GM19099 (cell line): ENCODE measurements around the gene IDUA.

Experiments used
- POLR2A ChIP-seq: IDR thresholded peaks from 3 replicates; pipeline ENCODE4 v1.6.1; 2011; ENCODE audit warnings: low read depth; ENCODE audit not compliant: insufficient read length; ENCODE audit errors: extremely low read depth

IDUA gene

DNA sequence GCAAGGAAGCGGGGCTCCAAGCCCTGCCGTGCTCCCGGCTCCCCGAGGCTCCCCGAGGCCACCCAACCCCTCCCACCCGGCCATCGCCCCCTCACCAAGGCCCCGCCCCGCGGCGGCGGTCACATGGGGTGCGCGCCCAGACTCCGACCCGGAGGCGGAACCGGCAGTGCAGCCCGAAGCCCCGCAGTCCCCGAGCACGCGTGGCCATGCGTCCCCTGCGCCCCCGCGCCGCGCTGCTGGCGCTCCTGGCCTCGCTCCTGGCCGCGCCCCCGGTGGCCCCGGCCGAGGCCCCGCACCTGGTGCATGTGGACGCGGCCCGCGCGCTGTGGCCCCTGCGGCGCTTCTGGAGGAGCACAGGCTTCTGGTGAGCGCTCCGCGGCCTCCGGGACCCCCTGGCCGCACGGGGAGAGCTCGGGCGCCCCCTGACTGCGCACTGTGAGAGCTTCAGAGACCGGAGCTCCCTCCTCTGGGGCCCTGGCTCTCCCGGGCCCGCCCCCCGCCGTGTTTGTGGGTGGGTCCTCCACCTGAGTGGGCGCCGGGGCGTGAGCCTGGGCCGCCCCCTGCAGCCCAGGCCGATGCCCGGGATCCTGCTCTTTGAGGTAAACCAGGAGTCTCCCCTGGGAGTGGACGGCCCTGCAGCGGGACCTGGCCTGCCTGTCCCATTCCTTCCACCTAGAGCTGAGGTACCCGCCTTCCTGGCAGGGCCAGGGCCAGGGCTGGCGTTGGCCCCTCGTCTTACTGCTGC, at the start of gene IDUA:
Gene IDUA (plus strand): TSS at position 166 of the 745 bp plus-strand sequence. CDS start 41 bp downstream, at position 207.
- TF ChIP-seq POLR2A = peak; percentile 58

- TF ChIP-seq POLR2A = no peak
These were observed 41.4 kb upstream of the IDUA start for GRCh38 chr4:945274-946102.

- no peak for TF ChIP-seq POLR2A
These were observed 40.8 kb upstream of the IDUA start for GRCh38 chr4:946103-946450.

GRCh38 chr4:946517-947471, 40.0 kb upstream of the IDUA start:
- TF ChIP-seq POLR2A = no peak

DNA sequence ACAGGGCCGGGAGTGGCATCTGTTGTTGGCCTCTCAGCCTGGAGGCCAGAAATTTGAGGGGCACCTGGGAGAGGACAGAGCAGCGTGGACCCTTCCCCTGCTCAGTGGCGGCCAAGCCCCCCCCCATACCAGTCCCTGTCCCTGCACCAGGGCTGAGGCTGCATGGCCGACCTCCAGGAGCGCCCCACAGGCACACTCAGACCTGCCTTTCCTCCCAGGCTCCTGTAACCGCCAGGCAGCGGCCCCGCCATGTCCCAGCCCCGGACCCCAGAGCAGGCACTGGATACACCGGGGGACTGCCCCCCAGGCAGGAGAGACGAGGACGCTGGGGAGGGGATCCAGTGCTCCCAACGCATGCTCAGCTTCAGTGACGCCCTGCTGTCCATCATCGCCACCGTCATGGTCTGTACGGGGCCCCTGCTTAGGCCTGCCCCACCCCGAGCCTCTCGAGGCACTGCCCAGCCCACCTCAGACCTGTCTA, 39.3 kb upstream of the IDUA start:
- no peak for TF ChIP-seq POLR2A

DNA sequence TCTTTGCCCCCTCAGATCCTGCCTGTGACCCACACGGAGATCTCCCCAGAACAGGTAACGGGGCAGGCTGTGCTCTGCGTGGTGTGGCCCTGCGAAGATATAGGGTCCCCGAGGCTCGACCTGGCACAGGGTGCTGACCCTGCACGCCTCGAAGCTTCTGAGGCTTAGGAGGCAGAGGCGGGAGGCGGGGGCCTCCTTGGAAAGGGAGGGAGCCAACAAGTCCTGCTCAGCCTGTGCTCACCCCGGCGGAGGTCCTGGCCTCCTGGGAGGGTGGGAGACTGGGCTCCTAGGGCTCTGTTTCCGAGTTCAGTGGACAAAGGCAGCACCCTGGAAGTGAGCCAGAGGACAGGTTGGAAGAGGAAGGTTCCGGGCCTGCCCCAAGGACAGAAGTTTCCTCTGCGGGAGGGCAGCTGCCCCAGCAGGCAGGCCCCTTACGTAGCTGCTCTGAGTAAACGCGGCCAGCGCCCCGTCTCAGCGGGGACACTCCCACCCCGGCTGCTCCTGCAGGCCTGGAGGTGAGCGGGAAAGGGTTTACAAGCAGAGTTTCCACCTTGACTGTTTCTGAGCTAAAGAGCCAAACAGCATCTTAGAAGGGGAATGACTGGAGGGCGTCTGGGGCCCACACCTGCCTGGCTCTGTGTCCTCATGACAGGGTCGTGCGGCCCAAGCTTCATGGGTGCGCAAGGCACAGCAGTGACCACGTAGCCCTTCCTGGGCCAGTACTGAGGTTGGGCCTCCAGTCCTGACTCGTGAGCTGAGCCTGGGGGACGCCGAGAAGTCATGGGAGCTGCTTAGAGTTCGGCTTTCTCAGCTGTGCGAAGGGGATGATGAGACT, 38.5 kb upstream of the IDUA start:
- TF ChIP-seq POLR2A = no peak

- TF ChIP-seq POLR2A = no peak
These were observed 37.9 kb upstream of the IDUA start for GRCh38 chr4:948936-949300.

DNA sequence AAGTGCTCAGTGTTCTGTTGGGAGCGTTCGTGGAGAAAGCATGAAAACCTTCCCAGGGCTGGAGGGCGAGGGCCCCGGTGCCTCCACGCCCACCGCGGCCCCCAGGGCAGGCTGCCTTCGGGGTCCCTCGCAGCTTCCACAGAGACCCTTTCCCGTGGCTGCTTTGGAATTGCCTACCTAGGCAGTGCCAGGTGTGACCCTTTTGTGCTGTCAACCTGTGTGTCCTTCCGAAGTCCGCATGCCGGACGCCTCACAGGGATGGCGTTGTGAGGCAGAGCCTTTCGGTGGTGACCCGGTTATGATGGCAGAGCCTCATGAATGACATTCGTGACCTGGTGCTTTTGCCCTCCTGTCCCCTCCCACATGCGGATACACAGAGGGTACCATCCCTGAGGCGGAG, 37.2 kb upstream of the IDUA start:
- TF ChIP-seq POLR2A = no peak

DNA sequence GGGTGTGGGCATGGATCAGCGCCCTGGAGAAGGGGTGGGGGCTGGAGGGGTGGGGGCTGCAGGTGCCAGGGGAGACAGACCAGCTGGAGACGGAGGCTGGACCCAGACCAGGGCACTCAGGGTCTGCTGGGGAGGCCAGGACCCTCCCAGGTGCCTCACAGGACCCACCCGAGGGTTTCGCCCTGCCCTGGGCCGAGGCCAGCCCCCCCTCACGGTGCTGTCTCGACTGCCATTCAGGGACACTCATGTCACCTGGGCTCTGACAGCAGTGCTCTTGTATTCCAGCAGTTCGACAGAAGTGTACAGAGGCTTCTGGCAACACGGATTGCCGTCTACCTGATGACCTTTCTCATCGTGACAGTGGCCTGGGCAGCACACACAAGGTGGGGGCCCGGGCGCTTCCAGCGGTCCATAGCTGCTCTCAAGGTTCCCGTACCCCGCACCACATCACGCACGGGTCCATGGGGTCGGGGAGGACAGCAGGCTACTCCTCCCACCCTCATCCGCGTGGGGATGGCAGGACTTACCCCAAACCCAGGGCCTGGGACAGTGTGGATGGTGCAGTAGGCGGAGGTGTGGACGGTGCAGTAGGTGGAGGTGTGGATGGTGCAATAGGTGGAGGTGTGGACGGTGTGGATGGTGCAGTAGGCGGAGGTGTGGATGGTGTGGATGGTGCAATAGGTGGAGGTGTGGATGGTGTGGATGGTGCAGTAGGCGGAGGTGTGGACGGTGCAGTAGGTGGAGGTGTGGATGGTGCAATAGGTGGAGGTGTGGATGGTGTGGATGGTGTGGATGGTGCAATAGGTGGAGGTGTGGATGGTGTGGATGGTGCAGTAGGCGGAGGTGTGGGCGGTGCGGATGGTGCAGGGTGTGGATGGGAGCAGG, 36.5 kb upstream of the IDUA start:
- no peak for TF ChIP-seq POLR2A

GRCh38 chr4:951186-951585, 35.7 kb upstream of the IDUA start:
- no peak for TF ChIP-seq POLR2A

GRCh38 chr4:951594-952468, 35.0 kb upstream of the IDUA start:
- no peak for TF ChIP-seq POLR2A

DNA sequence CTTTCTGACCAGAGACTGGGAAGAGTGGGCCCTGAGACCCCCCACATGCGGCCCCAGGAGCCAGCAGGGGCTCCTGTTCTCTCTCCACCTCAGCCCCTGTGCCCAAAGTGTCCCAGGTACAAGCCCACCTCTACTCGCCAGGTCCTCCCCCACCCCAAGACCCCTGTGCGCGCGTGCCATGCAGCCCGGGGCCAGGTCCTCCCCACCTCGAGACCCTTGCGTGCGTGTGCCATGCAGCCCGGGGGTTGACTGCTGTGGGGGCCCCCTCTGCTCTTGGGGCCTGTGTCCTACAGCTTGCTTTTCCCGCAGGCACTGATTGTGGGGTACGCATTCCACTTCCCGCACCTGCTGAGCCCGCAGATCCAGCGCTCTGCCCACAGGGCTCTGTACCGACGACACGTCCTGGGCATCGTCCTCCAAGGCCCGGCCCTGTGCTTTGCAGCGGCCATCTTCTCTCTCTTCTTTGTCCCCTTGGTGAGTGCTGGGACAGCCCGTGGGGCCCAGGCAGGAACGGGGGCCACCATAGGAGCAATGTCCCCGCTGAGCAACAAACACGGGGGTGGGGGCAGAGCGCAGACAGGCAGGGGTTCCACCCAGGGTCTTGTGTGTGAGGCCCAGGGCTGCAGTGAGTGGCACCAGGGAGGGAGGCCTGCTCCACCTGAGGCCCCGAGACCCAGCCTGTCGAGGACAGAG, 33.8 kb upstream of the IDUA start:
- TF ChIP-seq POLR2A = no peak
